ENCODE data around the gene SF3B5.

DNA sequence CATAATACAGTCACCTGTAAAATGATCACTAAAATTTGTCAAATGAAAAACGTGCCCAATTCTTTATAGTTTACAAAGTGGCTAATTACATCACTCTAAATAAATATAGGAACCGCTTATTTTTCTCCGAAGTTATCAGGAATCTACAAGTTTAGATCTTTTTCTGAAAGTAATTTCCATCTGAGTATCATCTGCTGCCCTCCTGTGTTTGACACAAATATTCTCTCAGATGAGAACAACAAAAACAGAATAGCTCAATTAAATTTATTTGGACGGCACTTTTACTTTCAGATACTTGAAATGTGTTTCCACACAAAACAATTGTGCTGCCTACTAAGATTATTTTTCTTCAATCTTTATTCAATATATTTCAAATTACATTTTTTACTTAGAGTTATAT is 5.0 kb downstream of the SF3B5 start:
- no peak for TF ChIP-seq SUZ12 (IDR thresholded peaks at IDR 0.05)
- no peak for TF ChIP-seq FOXK2 (IDR thresholded peaks at IDR 0.05)
- no peak for TF ChIP-seq BHLHE40 (IDR thresholded peaks at IDR 0.05; ENCODE audit: borderline replicate concordance)
- no peak for TF ChIP-seq TARDBP (IDR thresholded peaks at IDR 0.05)
- TF ChIP-seq ARNT (IDR thresholded peaks at IDR 0.05), result no peak
- no peak for TF ChIP-seq FOXA1 (IDR thresholded peaks at IDR 0.05)
- TF ChIP-seq FOXM1 (IDR thresholded peaks at IDR 0.05; ENCODE audit: borderline replicate concordance), result no peak
- no peak for TF ChIP-seq SP1 (IDR thresholded peaks at IDR 0.05)
- TF ChIP-seq LEF1 (IDR thresholded peaks at IDR 0.05; ENCODE audit: borderline replicate concordance), result no peak
- TF ChIP-seq L3MBTL2 (conservative IDR thresholded peaks at IDR 0.05), result no peak
- no peak for TF ChIP-seq NFRKB (IDR thresholded peaks at IDR 0.05)
- no peak for TF ChIP-seq ZNF384 (IDR thresholded peaks at IDR 0.05)
- TF ChIP-seq HDGF (IDR thresholded peaks at IDR 0.05; ENCODE audit: borderline replicate concordance), result no peak
- no peak for TF ChIP-seq ELF4 (IDR thresholded peaks at IDR 0.05)
